ENCODE data around the gene KIF22.
"Not testable (repeated sequence)": the region's sequence is repeated elsewhere in the genome, so short reads cannot be mapped to it uniquely, and the experiment has no call there.

KIF22 gene

GRCh38 chr16:29790183-29790948 is at the start of gene KIF22:
Gene KIF22 (plus strand): TSS chr16:29790751. CDS start chr16:29790760, 9 bp downstream.
- peak; percentile 98 for DNase-seq (ENCODE audit: low spot score)

DNA sequence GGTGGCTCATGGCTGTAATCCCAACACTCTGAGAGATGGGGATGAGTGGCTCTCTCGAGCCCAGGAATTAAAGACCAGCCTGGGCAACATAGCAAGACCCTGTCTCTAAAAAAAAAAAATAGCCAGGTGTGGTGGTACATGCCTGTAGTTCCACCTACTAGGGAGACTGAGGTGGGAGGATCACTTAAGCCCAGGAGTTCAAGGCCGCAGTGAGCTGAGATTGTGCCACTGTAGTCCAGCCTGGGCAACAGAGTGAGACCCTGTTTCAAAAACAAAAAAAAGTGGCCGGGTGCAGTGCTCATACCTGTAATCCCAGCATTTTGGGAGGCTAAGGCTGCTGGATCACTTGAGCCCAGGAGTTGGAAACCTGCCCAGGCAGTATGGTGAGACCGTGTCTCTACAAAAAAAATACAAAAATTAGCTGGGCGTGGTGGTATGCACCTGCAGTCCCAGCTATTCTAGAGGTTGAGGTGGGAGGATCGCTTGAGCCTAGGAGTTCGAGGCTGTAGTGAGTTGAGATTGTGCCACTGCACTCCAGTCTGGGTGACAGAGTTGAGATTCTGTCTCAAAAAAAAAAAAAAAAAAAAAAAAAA is 47.8 kb upstream of the KIF22 start:
- DNase-seq (ENCODE audit: low spot score) = no peak

GRCh38 chr16:29743475-29743826 is 47.1 kb upstream of the KIF22 start:
- no peak for DNase-seq (ENCODE audit: low spot score)

- no peak for DNase-seq (ENCODE audit: low spot score)
Measured at GRCh38 chr16:29743827-29744531, 46.6 kb upstream of the KIF22 start.

DNA sequence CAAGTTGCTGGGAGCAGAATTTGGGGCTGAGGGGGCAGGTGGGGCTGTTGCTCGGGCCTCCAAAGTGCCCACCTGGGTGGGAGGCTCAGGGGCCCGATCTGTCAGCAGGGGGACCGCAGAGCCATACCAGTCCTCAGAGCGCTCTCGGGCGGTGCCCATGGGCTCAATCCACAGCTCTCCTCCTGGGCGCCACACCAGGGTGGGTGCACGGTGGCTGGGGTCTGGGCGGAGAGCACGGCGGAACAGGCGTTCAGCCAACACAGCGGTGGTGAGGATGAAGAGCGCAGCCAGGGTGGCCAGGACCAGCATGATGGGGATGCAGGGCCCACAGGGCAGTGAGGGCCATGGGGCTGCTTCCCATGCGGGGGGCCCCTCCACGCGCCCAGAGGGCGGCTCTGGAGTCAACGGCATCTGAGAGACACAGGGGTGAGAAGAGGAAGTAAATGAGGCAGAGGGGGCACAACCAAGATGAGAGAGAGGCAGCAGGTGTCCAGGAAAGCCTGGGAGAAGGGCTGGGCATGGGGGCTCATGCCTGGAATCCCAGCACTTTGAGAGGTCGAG is 45.9 kb upstream of the KIF22 start:
- DNase-seq (ENCODE audit: low spot score) = no peak

DNA sequence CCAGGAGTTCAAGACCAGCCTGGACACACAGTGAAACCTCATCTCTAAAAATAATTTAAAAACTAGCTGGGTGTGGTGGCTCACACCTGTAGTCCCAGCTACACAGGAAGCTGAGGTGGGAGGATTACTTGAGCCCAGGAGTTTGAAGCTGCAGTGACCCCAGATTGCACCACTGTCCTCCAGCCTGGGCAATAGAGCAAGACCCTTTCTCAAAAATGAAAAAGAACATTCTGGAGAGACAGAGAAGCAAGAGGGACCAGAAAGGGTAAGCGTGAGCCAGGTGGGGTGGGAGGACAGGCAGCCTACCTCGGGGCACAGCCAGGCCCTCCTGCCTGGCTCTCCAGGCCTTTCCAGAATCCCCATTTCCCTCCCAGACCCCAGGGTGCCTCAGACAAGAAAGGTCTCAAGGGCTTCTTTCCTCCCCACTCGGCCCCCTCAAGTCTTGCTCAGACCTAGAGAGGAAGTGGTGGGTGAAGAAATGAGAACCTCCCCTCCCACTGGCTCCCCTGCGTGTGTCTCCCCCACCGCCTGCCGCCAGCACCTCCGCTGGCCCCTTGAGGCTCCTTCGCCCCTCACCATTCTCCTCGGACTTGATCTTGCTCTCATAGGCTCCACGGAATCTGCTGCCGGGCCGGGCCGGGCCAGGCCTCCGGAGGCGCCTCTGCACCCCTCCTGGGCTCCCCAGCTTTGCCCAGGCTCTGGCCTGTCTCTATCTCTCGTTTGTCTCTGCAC is 45.3 kb upstream of the KIF22 start:
- no peak for DNase-seq (ENCODE audit: low spot score)

GRCh38 chr16:29745853-29746345 is 44.7 kb upstream of the KIF22 start, which contains the start of gene C16orf54:
Gene C16orf54 (minus strand): TSS chr16:29745990. CDS start chr16:29744951, 1,039 bp downstream.
- DNase-seq (ENCODE audit: low spot score) = no peak

GRCh38 chr16:29746518-29746917 is 44.0 kb upstream of the KIF22 start:
- DNase-seq (ENCODE audit: low spot score) = not testable (repeated sequence)

GRCh38 chr16:29747947-29748759 is 42.4 kb upstream of the KIF22 start:
- DNase-seq (ENCODE audit: low spot score) = no peak

- not testable (repeated sequence) for DNase-seq (ENCODE audit: low spot score)
Measured at GRCh38 chr16:29748760-29749149, 41.8 kb upstream of the KIF22 start.

DNA sequence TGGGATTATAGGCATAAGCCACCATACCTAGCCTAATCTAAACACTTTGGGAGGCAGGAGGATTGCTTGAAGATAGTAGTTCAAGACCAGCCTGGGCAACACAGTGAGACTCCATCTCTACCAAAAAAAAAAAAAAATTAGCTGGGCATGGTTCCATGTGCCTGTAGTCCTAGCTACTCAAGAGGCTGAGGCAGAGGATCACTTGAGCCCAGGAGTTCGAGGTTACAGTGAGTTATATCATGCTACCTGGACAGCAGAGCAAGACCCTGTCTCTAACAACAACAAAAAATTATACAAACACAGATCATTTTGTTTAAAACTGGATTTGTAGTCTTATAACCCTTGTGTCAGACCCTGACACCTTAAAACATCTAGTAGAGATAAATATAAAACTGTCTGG is 37.0 kb upstream of the KIF22 start:
- DNase-seq (ENCODE audit: low spot score) = no peak

- DNase-seq (ENCODE audit: low spot score) = no peak
Measured at GRCh38 chr16:29756654-29757053, 33.9 kb upstream of the KIF22 start.

- not testable (repeated sequence) for DNase-seq (ENCODE audit: low spot score)
Measured at GRCh38 chr16:29757086-29757485, 33.5 kb upstream of the KIF22 start.

DNA sequence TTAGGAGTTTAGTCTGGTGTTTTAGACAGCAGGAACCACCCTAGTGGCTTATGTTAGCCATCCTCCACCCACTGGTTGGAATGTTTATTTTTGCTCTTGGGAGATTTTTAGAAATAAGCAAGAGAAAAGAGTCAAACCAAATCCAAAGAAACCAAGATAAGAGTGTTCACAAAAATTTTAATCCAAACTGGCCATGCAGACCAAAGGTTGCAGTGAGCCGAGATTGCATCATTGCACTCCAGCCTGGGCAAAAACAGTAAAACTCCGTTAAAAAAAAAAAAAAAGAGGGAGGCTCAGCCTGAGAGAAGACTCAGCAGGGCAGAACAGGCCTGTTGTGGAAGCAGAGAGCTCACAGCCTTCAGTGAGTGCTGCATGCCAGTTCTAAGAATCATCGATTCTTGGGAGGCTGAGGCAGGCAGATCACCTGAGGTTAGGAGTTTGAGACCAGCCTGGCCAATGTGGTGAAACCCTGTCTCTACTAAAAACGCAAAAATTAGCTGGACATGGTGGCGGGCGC is 32.5 kb upstream of the KIF22 start:
- no peak for DNase-seq (ENCODE audit: low spot score)

DNA sequence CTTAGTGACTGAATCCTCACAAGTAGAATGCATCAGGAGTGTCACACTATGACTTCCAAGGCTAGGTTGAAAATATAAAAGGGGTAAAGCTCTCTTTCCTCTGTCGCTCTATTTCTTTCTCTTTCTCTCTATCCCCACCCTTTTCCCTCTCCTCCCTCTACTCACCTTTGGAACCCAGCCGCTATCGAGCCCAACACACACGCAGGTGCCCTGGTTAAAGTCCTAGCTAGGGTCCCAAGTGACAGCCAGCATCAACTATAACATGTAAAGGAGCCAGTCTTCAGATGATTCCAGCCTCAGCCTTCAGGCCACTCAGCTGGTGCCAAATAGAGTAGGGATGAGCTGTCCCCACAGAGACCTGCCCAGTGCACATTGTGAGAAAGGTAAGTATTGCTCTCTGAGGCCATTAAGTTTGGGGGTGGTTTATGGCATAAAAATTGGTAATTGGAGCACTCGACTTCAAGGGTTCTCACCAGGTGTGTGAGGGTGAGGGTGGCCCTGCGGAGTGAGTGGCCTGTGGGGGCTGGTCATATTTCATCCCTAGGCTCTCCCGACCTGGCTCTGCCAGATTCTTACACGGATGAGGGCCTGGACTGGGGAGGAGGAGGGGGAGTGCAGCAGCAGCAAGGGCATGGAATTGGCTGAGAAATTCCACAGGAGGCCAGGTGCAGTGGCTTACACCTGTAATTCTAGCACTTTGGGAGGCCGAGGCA is 29.8 kb upstream of the KIF22 start:
- no peak for DNase-seq (ENCODE audit: low spot score)

GRCh38 chr16:29761280-29761651 is 29.3 kb upstream of the KIF22 start:
- not testable (repeated sequence) for DNase-seq (ENCODE audit: low spot score)

DNA sequence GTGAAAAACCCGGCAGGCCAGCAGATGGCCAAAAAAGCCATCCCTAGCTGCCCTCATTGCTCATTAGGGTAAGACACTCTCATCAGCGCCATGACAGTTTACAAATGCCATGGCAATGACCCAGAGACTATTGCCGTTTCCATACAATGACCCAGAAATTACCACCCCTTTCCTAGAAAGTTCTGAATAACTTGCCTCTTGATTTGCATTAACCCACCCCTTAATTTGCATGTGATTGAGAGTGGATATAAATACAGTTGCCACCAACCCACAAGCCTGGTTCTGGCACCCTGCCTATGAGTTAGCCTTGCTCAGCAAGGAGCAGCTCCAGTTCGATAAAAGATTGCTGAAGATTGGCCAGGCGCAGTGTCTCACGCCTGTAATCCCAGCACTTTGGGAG is 28.7 kb upstream of the KIF22 start:
- DNase-seq (ENCODE audit: low spot score) = no peak

DNA sequence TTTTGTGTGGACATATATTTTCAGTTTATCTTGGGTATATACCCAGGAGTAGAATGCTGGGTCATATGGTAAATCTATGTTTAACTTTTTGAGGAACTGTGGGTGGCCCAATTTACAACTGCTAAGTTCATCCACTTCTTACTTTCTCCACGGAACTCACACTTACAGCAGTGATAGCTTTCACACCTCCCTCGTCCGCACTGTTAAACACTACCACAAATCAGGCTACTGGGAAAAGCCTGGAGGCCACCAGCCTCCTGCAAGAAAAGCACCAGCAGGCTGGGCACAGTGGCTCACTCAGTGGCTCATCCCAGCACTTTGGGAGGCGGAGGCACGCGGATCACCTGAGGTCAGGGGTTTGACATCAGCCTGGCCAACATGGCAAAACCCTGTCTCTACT is 27.2 kb upstream of the KIF22 start:
- no peak for DNase-seq (ENCODE audit: low spot score)

- no peak for DNase-seq (ENCODE audit: low spot score)
Measured at GRCh38 chr16:29765167-29766032, 25.2 kb upstream of the KIF22 start.
